PC-3 (cell line): ENCODE results near the gene ARHGEF25.

Experiments used
- CTCF ChIP-seq: fragments of 300-600 bp; sonication (generic); conservative IDR thresholded peaks from 2 replicates; pipeline ENCODE4 v1.5.1; 2017; ENCODE audit warnings: antibody characterized with exemption, low read depth, mild to moderate bottlenecking, low read length
- EZH2phosphoT487 ChIP-seq: fragments of 300-600 bp; sonication (generic); IDR thresholded peaks from 2 replicates; pipeline ENCODE4 v1.6.1; 2018; ENCODE audit warnings: mild to moderate bottlenecking, antibody characterized with exemption, low read length, borderline replicate concordance

- TF ChIP-seq CTCF (no peak), EZH2phosphoT487 (no peak)
Observed at GRCh38 chr12:57658890-57659289, 47.7 kb downstream of the ARHGEF25 start.
